Measurements from ENCODE around the gene CLIP2.
"Not testable (repeated sequence)": the region's sequence is repeated elsewhere in the genome, so short reads cannot be mapped to it uniquely, and the experiment has no call there.

CLIP2 gene

GRCh38 chr7:74405191-74405898 is 116.1 kb downstream of the CLIP2 start:
- DNase-seq (ENCODE audit: low read depth in 2 of 2) = no peak

GRCh38 chr7:74405899-74406512 is 116.8 kb downstream of the CLIP2 start:
- TF ChIP-seq CTCF (IDR thresholded peaks at IDR 0.05; ENCODE audit: low read depth, low read length) = no peak
- H3K4me3 ChIP-seq (replicated peaks in 1 of 2; ENCODE audit: low read depth in 2 of 2, low read length in 2 of 2) = no peak overlapping the region
- no peak for DNase-seq (ENCODE audit: low read depth in 2 of 2)

More at GRCh38 chr7:74405191-74405898, 116.1 kb downstream of the CLIP2 start:
- TF ChIP-seq CTCF (IDR thresholded peaks at IDR 0.05; ENCODE audit: low read depth, low read length) = no peak
- H3K4me3 ChIP-seq (replicated peaks in 1 of 2; ENCODE audit: low read depth in 2 of 2, low read length in 2 of 2) = no peak overlapping the region

GRCh38 chr7:74407958-74408357 is 118.8 kb downstream of the CLIP2 start:
- no peak for DNase-seq (ENCODE audit: low read depth in 2 of 2)
- H3K4me3 ChIP-seq (replicated peaks in 1 of 2; ENCODE audit: low read depth in 2 of 2, low read length in 2 of 2) = no peak overlapping the region
- TF ChIP-seq CTCF (IDR thresholded peaks at IDR 0.05; ENCODE audit: low read depth, low read length) = no peak

- no peak for TF ChIP-seq CTCF (IDR thresholded peaks at IDR 0.05; ENCODE audit: low read depth, low read length)
- H3K4me3 ChIP-seq (replicated peaks in 1 of 2; ENCODE audit: low read depth in 2 of 2, low read length in 2 of 2) = no peak overlapping the region
- no peak for DNase-seq (ENCODE audit: low read depth in 2 of 2)
These were observed 120.4 kb downstream of the CLIP2 start for GRCh38 chr7:74409571-74409970.

- H3K4me3 ChIP-seq (replicated peaks in 1 of 2; ENCODE audit: low read depth in 2 of 2, low read length in 2 of 2) = no peak overlapping the region
- no peak for DNase-seq (ENCODE audit: low read depth in 2 of 2)
- no peak for TF ChIP-seq CTCF (IDR thresholded peaks at IDR 0.05; ENCODE audit: low read depth, low read length)
These were observed 121.6 kb downstream of the CLIP2 start for GRCh38 chr7:74410772-74411171.

- DNase-seq (ENCODE audit: low read depth in 2 of 2); H3K4me3 ChIP-seq (replicated peaks in 1 of 2; ENCODE audit: low read depth in 2 of 2, low read length in 2 of 2): not testable (repeated sequence)
These were observed 122.4 kb downstream of the CLIP2 start for GRCh38 chr7:74411571-74411970.

- no peak for DNase-seq (ENCODE audit: low read depth in 2 of 2)
- no peak overlapping the region for H3K4me3 ChIP-seq (replicated peaks in 1 of 2; ENCODE audit: low read depth in 2 of 2, low read length in 2 of 2)
- no peak for TF ChIP-seq CTCF (IDR thresholded peaks at IDR 0.05; ENCODE audit: low read depth, low read length)
These were observed 122.8 kb downstream of the CLIP2 start for GRCh38 chr7:74412056-74412455.
